NCI-H526 treated with DMSO at 0.1 percent for 48 hours (cell line): Measurements from ENCODE around the gene PTRHD1.
A peak's percentile ranks its signal among the peaks of the same experiment; 100 is the strongest.
"Not testable (repeated sequence)": the region's sequence is repeated elsewhere in the genome, so short reads cannot be mapped to it uniquely, and the experiment has no call there.

Experiments used
- DNase-seq: peaks from one replicate; lab custom pipeline; 2025; lab: John Stamatoyannopoulos, UW

PTRHD1 gene

GRCh38 chr2:24809316-24810007, 16.3 kb upstream of the PTRHD1 start:
- no peak for DNase-seq

GRCh38 chr2:24806661-24807036, 13.5 kb upstream of the PTRHD1 start:
- DNase-seq, result no peak

DNA sequence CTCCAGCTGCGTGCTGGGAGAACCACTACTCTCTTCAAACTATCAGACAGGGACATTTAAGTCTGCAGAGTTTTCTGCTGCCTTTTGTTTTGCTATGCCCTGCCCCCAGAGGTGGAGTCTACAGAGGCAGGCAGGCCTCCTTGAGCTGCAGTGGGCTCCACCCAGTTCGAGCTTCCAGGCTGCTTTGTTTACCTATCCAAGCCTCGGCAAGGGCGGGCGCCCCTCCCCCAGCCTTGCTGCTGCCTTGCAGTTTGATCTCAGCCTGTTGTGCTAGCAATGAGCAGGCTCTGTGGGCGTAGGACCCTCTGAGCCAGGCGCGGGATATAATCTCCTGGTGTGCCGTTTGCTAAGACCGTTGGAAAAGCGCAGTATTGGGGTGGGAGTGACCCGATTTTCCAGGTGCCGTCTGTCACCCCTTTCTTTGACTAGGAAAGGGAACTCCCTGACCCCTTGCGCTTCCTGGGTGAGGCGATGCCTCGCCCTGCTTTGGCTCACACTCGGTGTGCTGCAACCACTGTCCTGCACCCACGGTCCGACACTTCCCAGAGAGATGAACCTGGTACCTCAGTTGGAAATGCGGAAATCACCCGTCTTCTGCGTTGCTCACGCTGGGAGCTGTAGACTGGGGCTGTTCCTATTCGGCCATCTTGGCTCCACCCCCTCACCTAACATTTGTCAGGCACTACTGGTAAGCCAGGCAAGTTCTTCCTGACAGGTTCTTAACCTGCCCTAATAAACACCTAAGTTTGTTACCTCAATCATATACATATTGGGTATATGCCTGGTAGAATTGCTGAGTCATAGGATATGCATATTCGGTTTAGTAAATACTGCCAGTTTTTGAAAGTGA, 12.8 kb upstream of the PTRHD1 start:
- not testable (repeated sequence) for DNase-seq

DNA sequence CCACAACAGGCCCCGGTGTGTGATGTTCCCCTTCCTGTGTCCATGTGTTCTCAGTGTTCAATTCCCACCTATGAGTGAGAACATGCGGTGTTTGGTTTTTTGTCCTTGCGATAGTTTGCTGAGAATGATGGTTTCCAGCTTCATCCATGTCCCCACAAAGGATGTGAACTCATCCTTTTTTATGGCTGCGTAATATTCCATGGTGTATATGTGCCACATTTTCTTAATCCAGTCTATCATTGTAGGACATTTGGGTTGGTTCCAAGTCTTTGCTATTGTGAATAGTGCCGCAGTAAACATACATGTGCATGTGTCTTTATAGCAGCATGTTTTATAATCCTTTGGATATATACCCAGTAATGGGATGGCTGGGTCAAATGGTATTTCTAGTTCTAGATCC, 7.3 kb upstream of the PTRHD1 start:
- DNase-seq, result not testable (repeated sequence)

- DNase-seq, result no peak
These were observed 4.5 kb upstream of the PTRHD1 start for GRCh38 chr2:24797644-24798043.

- DNase-seq, result peak; percentile 44
These were observed 707 bp upstream of the PTRHD1 start for GRCh38 chr2:24793761-24794435.

DNA sequence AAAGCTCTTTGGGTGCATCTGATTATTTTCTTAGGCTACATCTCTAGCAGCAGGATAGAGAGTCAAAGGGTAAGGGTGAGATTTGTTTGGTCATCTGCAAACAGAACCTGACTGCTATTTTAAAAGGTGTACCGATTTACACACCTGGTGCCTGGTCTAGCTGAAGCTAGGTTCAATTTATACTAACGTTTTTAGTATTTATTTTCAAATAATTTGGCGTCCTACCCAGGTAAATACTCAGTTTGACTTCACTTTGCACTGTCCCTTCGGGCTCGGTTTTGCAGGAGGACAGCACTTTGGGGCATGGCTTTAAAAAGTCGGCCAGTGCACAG, 683 bp downstream of the PTRHD1 start:
- no peak for DNase-seq

DNA sequence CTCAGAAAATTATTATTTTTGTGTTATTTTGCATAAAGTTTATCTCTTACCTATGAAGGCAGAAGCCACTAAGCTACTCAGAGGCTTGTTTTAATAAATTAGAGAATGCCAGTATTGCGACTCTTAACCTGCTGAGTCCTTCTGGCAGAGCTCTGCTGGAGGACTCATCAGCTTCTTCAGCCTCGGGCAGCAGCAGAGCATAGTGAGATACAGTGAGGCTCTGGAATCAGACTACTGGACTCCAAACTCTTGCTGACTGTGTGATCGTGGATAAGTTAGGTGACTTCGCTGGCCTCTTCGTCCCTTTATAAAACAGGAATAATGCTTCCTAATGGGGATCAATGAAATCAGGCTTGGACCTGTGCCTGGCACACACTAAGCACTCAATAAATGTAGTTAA, 1.7 kb downstream of the PTRHD1 start:
- no peak for DNase-seq

DNA sequence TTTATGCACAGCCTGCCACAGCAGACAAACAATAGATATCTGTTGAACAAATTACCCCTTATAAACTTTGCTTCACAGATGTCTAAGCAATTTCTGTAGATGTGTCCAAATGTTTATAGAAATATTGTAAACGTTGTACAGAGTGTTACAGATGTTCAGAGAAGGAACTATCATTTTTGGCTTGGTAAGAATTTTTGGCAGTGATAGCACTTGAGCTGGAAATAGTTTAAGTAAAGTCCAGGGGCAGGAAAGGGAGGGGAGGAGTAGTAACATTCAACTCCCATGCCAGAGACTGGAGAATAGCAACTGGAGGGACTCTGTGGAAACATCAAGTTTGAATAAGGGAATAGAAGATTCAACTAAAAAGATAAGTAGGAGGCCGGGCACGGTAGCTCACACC, 4.4 kb downstream of the PTRHD1 start:
- no peak for DNase-seq

DNA sequence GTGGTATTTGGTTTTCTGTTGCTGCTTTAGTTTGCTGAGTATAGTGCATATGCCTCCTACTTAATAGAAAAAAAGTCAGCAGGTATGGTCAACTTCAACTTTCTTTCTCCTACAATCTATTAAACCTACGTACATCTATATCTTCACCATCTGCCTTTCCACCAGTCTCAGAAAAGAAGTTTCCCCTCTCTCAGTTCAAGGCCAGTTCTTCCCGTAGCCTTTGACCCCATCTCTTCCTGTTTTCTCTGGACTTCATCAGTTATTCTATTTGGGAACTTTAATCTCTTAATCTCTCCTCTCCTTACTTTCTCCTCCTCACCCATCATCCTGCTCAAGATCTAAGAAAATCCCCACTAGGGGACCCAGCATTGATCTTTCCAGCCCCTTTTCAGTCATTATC, 5.7 kb downstream of the PTRHD1 start:
- no peak for DNase-seq

GRCh38 chr2:24785671-24786321, 7.4 kb downstream of the PTRHD1 start:
- no peak for DNase-seq

GRCh38 chr2:24783641-24784040, 9.6 kb downstream of the PTRHD1 start:
- no peak for DNase-seq

GRCh38 chr2:24779116-24779515, 14.1 kb downstream of the PTRHD1 start:
- DNase-seq, result no peak

DNA sequence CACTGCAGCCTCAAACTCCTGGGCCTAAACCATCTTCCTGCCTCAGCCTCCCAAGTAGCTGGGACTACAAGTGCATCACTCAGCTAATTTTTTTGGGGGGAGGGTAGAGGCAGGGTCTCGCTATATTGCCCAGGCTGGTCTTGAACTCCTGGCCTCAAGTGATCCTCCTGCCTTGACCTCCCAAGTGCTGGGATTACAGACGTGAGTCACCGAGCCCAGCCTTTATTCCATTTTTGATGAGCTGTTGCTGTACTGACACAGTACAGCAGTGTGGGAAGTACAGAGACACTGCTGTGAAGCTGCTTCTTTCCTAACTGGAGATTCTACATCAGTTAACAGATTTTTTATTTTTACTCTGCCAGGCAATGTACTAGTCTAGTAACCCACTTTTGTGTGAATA, 18.8 kb downstream of the PTRHD1 start:
- DNase-seq, result no peak

DNA sequence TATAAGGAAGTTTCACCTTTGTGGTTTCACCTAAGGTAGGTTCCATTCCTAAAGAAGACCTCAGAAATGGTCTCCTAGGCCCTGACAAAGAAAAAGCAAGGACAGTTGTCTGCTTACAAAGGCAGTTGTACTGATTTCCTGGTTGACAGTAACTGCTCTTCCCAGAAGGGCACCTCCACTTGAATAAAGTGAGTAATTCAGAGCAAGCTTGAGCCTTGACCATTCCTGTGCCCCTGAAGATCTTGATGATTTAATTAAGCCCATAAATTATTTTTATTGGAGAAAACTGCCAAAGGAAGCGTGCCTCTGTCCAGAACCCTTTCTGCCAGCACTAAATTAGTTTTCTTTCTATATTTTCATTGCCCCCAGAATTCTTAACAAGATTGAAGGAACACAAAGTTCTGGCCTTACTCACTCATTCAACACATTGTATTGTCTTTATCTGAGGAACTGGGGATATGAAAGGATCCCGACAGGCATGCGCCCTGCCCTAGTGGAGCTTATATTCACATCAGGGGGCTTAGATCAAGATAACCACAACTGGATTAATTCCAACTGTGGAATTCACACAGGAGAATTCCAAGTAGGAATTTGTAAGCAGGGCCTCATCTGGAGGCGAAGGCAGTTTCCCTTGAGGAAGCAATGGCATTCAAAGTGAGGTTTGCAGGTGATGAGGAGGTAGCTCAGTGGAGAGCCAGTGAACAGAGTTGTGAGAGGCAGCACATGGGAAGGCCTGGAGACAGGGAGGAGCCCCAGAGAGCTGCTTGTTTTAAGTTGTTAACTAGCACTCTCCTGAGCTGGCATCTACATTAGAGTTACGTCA, 21.2 kb downstream of the PTRHD1 start:
- DNase-seq, result no peak

DNA sequence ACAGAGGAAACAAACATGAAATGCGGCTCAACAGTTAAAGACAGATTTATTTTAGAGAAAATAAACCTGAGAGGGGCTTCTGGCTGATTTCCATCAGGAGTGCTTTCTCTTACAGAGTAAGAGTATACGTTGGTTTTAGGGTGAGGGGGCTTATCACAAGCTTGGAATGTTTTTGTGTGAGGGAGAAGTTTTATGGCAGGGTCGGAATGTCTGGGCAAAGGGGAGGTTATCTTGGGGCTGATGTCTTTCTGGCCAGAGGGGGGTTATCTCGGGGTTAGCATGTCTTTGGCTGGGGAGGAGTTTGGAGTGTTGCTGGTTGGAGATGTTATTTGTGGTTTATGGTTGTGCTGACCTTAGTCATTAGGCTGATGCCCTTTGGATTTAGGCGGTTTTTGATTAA, 22.1 kb downstream of the PTRHD1 start:
- no peak for DNase-seq

DNA sequence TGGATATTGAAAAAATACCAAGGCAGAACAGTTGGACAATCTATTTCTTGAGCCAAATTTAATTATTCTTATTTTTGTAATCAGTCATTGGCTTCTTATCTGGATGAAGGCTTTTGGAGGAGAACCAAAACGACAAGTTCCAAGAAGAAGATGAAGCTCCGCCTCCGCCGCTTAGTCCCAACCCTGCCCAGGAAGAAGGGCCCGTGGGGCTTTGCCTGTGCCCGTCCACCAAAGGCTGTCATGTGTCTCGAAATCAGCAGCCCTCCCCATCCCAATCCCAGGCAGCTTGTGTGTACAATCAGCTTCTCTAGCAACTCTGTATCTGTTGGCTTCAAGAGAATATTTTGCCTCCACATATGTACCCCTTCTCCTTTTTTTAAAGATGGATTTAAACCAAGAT, 24.6 kb downstream of the PTRHD1 start:
- DNase-seq, result no peak

- DNase-seq, result no peak
These were observed 25.2 kb downstream of the PTRHD1 start for GRCh38 chr2:24768013-24768412.

DNA sequence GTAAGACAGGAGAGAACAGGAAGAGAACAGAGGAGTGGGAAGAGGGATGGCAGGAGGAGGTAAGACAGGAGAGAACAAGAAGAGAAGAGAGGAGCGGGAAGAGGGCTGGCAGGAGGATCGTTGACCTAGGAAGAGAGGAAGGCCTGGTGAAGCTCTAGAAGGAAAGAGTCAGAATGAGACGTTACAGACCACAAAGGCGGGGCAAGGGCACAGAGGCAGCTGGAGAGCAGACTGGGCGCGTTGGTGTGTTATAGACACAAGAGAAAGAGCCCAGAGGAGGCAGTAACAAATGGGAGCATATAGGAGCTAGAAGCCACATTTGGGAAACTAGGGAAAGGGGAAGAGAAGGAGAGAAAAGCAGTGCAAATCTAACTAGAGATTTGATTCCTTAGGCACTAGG, 26.6 kb downstream of the PTRHD1 start:
- no peak for DNase-seq

- no peak for DNase-seq
These were observed 29.3 kb downstream of the PTRHD1 start for GRCh38 chr2:24763843-24764242.

GRCh38 chr2:24762518-24762917, 30.7 kb downstream of the PTRHD1 start:
- DNase-seq, result no peak

GRCh38 chr2:24761866-24762265, 31.3 kb downstream of the PTRHD1 start:
- no peak for DNase-seq
